H1 (cell line): ENCODE measurements around the gene FAAH.

ENCODE experiments used
- BACH1 ChIP-seq: IDR thresholded peaks from 2 replicates; pipeline ENCODE4 v1.6.1; 2012; ENCODE audit warnings: low read length, improper control_type of control experiment
- EP300 ChIP-seq, 2 experiments: IDR thresholded peaks; 1 replicate in 1 of 2; 2 replicates in 1 of 2; pipeline ENCODE4 v1.6.1; 2011 to 2012; ENCODE audit warnings: low read depth in 2 of 2, low read length in 2 of 2, mild to moderate bottlenecking in 2 of 2, borderline replicate concordance in 1 of 2, inconsistent platforms in 1 of 2, moderate library complexity in 1 of 2
- EZH2 ChIP-seq: fragments of 200-600 bp; sonication (generic); IDR thresholded peaks from 2 replicates; pipeline ENCODE4 v1.7.1; 2012; ENCODE audit warnings: low read depth, mild to moderate bottlenecking, moderate library complexity, low read length, inconsistent platforms; ENCODE audit not compliant: severe bottlenecking
- GABPA ChIP-seq: IDR thresholded peaks from 2 replicates; pipeline ENCODE4 v1.6.1; 2011; ENCODE audit warnings: mild to moderate bottlenecking, low read length, moderate library complexity, borderline replicate concordance; ENCODE audit not compliant: insufficient read depth
- POLR2A ChIP-seq, 2 experiments: IDR thresholded peaks; 1 replicate in 1 of 2; 2 replicates in 1 of 2; pipeline ENCODE4 v1.6.1; 2011; ENCODE audit warnings: low read depth in 2 of 2, low read length in 2 of 2, mild to moderate bottlenecking in 2 of 2; ENCODE audit errors: control extremely low read depth in 1 of 2
- RFX5 ChIP-seq: IDR thresholded peaks from 2 replicates; pipeline ENCODE4 v1.6.1; 2011; ENCODE audit warnings: low read depth, low read length, improper control_type of control experiment, borderline replicate concordance
- SP1 ChIP-seq: IDR thresholded peaks from 2 replicates; pipeline ENCODE4 v1.6.1; 2011; ENCODE audit warnings: low read depth, low read length
- TAF1 ChIP-seq: IDR thresholded peaks from 2 replicates; pipeline ENCODE4 v1.6.1; 2011; ENCODE audit warnings: mild to moderate bottlenecking, low read depth, low read length
- TF ChIP-seq, protein P1 (sequence below), 3 experiments: IDR thresholded peaks; 1 replicate in 2 of 3; 2 replicates in 1 of 3; pipeline versions ENCODE4 v1.5.1 to v1.6.1; 2011; ENCODE audit warnings: low read length in 3 of 3, mild to moderate bottlenecking in 3 of 3, inconsistent platforms in 2 of 3, low read depth in 1 of 3, moderate library complexity in 1 of 3; ENCODE audit not compliant: insufficient read depth in 1 of 3; ENCODE audit errors: control extremely low read depth in 1 of 3
- TF ChIP-seq, protein P2 (sequence below): IDR thresholded peaks from 2 replicates; pipeline ENCODE4 v1.6.1; 2011; ENCODE audit warnings: low read length, improper control_type of control experiment

DNA sequence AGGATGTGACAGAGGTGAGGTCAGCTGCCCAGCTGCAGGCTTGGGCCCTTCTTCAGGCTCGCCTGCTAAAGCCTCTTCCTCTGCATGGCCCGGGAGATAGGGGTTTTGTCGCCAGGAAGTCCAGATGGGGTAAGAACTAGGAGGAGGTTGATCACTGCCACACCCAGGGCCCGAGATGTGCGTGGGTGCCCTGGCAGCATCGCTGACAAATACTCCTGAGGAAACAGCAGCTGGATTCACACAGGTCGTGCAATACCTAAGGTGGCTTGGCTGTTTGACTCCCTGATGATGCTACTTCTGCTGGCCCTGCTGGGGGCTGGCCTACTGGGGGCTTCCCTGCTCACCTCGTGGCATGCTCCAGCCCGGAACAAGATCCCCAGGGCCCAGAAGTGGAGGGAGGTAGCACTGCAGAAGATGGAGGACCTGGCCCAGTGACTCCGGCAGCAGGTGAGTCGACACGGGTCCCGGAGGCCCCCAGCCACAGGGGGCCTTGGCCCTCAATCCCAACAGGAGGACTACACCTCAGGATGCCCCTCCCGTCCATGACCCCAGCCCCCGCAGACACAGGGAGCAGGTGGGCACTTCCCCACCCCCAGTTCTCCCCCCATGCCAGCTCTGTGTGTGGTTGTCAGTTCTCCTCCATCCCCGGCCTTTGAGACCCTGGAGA lies 29.6 kb downstream of the FAAH start:
- TF ChIP-seq, protein P1, sequence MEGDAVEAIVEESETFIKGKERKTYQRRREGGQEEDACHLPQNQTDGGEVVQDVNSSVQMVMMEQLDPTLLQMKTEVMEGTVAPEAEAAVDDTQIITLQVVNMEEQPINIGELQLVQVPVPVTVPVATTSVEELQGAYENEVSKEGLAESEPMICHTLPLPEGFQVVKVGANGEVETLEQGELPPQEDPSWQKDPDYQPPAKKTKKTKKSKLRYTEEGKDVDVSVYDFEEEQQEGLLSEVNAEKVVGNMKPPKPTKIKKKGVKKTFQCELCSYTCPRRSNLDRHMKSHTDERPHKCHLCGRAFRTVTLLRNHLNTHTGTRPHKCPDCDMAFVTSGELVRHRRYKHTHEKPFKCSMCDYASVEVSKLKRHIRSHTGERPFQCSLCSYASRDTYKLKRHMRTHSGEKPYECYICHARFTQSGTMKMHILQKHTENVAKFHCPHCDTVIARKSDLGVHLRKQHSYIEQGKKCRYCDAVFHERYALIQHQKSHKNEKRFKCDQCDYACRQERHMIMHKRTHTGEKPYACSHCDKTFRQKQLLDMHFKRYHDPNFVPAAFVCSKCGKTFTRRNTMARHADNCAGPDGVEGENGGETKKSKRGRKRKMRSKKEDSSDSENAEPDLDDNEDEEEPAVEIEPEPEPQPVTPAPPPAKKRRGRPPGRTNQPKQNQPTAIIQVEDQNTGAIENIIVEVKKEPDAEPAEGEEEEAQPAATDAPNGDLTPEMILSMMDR (IDR thresholded peaks at IDR 0.05; ENCODE audit: control extremely low read depth in 1 of 3, insufficient read depth in 1 of 3, low read depth in 1 of 3, low read length in 3 of 3), result no peak
- TF ChIP-seq BACH1, result no peak
- TF ChIP-seq POLR2A (IDR thresholded peaks at IDR 0.05; ENCODE audit: control extremely low read depth in 1 of 2, low read depth in 2 of 2, low read length in 2 of 2), result no peak
- no peak for TF ChIP-seq GABPA
- TF ChIP-seq EZH2, result no peak
- no peak for TF ChIP-seq EP300 (IDR thresholded peaks at IDR 0.05; ENCODE audit: borderline replicate concordance in 1 of 2, low read depth in 2 of 2, low read length in 2 of 2)
- TF ChIP-seq TAF1, result no peak
- no peak for TF ChIP-seq RFX5
- no peak for TF ChIP-seq SP1
- TF ChIP-seq, protein P2, sequence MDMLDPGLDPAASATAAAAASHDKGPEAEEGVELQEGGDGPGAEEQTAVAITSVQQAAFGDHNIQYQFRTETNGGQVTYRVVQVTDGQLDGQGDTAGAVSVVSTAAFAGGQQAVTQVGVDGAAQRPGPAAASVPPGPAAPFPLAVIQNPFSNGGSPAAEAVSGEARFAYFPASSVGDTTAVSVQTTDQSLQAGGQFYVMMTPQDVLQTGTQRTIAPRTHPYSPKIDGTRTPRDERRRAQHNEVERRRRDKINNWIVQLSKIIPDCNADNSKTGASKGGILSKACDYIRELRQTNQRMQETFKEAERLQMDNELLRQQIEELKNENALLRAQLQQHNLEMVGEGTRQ, result no peak
